Measurements from ENCODE around the gene BASP1.

DNA sequence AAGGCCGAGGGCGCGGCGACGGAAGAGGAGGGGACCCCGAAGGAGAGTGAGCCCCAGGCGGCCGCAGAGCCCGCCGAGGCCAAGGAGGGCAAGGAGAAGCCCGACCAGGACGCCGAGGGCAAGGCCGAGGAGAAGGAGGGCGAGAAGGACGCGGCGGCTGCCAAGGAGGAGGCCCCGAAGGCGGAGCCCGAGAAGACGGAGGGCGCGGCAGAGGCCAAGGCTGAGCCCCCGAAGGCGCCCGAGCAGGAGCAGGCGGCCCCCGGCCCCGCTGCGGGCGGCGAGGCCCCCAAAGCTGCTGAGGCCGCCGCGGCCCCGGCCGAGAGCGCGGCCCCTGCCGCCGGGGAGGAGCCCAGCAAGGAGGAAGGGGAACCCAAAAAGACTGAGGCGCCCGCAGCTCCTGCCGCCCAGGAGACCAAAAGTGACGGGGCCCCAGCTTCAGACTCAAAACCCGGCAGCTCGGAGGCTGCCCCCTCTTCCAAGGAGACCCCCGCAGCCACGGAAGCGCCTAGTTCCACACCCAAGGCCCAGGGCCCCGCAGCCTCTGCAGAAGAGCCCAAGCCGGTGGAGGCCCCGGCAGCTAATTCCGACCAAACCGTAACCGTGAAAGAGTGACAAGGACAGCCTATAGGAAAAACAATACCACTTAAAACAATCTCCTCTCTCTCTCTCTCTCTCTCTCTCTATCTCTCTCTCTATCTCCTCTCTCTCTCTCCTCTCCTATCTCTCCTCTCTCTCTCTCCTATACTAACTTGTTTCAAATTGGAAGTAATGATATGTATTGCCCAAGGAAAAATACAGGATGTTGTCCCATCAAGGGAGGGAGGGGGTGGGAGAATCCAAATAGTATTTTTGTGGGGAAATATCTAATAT is 58.1 kb downstream of the BASP1 start:
- TF ChIP-seq, protein P1, sequence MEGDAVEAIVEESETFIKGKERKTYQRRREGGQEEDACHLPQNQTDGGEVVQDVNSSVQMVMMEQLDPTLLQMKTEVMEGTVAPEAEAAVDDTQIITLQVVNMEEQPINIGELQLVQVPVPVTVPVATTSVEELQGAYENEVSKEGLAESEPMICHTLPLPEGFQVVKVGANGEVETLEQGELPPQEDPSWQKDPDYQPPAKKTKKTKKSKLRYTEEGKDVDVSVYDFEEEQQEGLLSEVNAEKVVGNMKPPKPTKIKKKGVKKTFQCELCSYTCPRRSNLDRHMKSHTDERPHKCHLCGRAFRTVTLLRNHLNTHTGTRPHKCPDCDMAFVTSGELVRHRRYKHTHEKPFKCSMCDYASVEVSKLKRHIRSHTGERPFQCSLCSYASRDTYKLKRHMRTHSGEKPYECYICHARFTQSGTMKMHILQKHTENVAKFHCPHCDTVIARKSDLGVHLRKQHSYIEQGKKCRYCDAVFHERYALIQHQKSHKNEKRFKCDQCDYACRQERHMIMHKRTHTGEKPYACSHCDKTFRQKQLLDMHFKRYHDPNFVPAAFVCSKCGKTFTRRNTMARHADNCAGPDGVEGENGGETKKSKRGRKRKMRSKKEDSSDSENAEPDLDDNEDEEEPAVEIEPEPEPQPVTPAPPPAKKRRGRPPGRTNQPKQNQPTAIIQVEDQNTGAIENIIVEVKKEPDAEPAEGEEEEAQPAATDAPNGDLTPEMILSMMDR (IDR thresholded peaks at IDR 0.05): no peak
- TF ChIP-seq POLR2A (IDR thresholded peaks at IDR 0.05): no peak
